BLaER1 (cell line): ENCODE measurements around the gene SIGLEC5.
"Not testable (repeated sequence)": the region's sequence is repeated elsewhere in the genome, so short reads cannot be mapped to it uniquely, and the experiment has no call there.

Source experiments
- H3K27ac ChIP-seq: shearing (Covaris generic); formaldehyde crosslinking; 2 replicates; pipeline ENCODE4 v1.8.1; 2022
- H3K27me3 ChIP-seq: shearing (Covaris generic); formaldehyde crosslinking; 2 replicates; pipeline ENCODE4 v1.8.1; 2022
- H3K36me3 ChIP-seq: shearing (Covaris generic); formaldehyde crosslinking; 2 replicates; pipeline ENCODE4 v1.8.1; 2022
- H3K4me1 ChIP-seq: shearing (Covaris generic); formaldehyde crosslinking; 2 replicates; pipeline ENCODE4 v1.8.1; 2022
- H3K4me2 ChIP-seq: shearing (Covaris generic); formaldehyde crosslinking; 2 replicates; pipeline ENCODE4 v1.8.1; 2022
- H3K4me3 ChIP-seq: shearing (Covaris generic); formaldehyde crosslinking; 2 replicates; pipeline ENCODE4 v1.8.1; 2022
- H3K9ac ChIP-seq: shearing (Covaris generic); formaldehyde crosslinking; 2 replicates; pipeline ENCODE4 v1.8.1; 2022
- H3K9me3 ChIP-seq: shearing (Covaris generic); formaldehyde crosslinking; 2 replicates; pipeline ENCODE4 v1.8.1; 2022
- H4K20me1 ChIP-seq: shearing (Covaris generic); formaldehyde crosslinking; 2 replicates; pipeline ENCODE4 v1.8.1; 2022
- Cebpa-rat ChIP-seq: shearing (Covaris generic); IDR thresholded peaks from 2 replicates; pipeline ENCODE4 v1.8.1; 2022

SIGLEC5 gene

DNA sequence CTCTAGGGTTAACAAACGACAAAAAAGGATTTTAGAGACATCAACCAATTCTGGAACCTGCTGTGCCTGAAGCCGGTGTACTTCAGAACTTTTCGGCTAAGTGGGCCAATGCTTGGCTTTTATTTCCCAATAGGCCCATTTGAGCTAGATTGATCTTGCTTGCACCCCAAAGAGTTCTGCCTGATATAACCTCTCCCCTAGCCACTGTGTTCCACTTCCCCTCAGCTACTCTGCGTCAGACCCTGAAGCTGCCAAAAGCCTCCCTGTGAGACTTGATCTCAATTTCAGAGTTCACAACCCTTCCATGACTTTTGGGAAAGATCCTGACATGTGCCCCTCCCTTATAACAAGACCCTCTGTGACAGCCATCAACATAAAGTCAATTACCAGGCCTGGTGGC, 22.1 kb upstream of the SIGLEC5 start:
- no peaks in the 10 kb centered on the region for H3K27me3 ChIP-seq
- H3K4me3 ChIP-seq, result no peak overlapping the region
- H3K4me1 ChIP-seq, result peaks cover 7% of the 10 kb centered on the region

DNA sequence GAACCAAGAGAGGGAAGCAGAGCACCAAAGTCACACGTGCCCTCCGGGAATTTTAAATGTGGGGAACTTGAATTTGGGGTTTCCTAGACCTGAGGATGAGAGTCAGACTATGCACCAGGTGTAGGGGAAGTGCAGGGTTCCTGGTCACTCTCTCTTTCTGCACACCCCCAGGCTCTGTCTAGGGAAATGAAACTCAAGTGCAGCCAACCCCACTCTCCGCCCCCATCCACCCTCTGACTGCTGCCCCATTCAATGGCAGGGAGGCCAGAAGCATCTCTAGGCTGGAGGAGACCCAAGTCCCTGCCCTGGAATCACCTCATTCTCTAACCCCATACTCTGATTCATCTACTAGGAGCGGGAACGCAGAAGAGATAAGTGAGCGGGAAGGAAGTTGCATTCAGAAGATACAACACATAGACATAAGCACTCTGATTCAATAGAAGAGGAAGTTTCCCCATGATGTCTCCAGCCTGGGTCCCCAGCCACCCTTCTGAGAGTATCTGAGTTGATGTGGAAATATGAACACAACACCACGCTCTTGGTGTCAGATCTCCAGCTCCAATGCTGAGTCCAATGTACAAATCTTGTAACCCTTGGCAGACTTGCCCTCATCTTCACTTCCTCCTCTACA, 21.1 kb upstream of the SIGLEC5 start:
- no peak for TF ChIP-seq Cebpa-rat
- H4K20me1 ChIP-seq, result no peaks in the 10 kb centered on the region
- H3K27me3 ChIP-seq, result no peaks in the 10 kb centered on the region
- H3K36me3 ChIP-seq, result no peaks in the 10 kb centered on the region
- H3K9ac ChIP-seq, result no peak overlapping the region
- H3K4me1 ChIP-seq, result no peaks in the 10 kb centered on the region
- no peak overlapping the region for H3K4me2 ChIP-seq
- H3K27ac ChIP-seq, result no peak overlapping the region
- H3K9me3 ChIP-seq, result no peaks in the 10 kb centered on the region
- H3K4me3 ChIP-seq, result no peak overlapping the region

More for the DNA sequence above, 22.1 kb upstream of the SIGLEC5 start:
- H3K27ac ChIP-seq, result no peak overlapping the region
- H3K36me3 ChIP-seq, result no peaks in the 10 kb centered on the region
- no peak for TF ChIP-seq Cebpa-rat
- no peaks in the 10 kb centered on the region for H4K20me1 ChIP-seq
- no peak overlapping the region for H3K4me2 ChIP-seq
- no peaks in the 10 kb centered on the region for H3K9me3 ChIP-seq
- H3K9ac ChIP-seq, result no peak overlapping the region

DNA sequence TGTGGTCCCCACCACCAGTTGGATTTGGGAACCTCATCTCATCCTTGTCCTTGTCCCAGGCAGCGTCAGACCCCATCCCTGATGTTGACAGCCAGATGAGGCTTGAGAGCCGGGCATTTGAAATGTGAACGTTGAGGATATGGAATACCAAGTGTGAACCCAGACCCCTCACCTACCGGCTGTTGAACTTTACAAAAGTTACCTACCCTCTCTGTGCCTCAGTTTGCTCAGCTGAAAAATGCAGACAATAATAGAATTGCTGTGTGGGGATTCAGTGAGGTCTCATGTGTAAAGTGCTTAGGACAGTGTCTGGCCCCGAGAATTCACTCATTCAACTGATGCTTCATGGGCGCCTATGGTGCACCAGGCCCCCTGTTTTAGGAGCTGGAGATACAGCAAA, 17.1 kb upstream of the SIGLEC5 start:
- H3K36me3 ChIP-seq, result no peaks in the 10 kb centered on the region
- TF ChIP-seq Cebpa-rat, result no peak
- H3K9me3 ChIP-seq, result no peaks in the 10 kb centered on the region
- H3K9ac ChIP-seq, result no peak overlapping the region
- H3K4me3 ChIP-seq, result no peak overlapping the region
- H3K4me1 ChIP-seq, result no peaks in the 10 kb centered on the region
- no peak overlapping the region for H3K4me2 ChIP-seq
- no peaks in the 10 kb centered on the region for H4K20me1 ChIP-seq
- no peaks in the 10 kb centered on the region for H3K27me3 ChIP-seq
- H3K27ac ChIP-seq, result no peak overlapping the region

DNA sequence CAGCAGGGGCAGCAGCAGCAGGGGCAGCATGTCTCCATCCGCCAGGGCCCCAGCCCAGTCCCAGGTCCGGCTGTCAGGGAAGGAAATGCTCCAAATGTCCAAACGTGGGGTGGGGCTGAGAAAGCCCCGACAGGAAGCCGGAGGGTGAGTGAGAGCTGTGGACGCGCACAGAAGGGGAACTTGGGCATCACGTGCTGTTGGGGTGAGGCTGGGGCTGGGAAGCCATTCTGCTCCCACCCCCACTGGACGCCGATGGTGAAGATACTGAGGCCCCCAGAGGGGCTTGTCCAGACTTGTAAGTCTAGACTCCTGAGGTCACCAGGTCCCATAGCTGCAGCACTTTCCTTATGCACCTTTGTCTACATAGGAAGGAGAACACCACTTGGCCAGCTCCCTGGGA, 16.5 kb upstream of the SIGLEC5 start, which contains the start of gene SIGLEC14:
SIGLEC14 (minus strand) TSS at position 96 of the 400 bp plus-strand sequence; CDS start at position 30, 66 bp downstream.
- not testable (repeated sequence) for H3K4me1 ChIP-seq, H3K4me2 ChIP-seq, H3K36me3 ChIP-seq, H3K9me3 ChIP-seq, H3K4me3 ChIP-seq, H3K27ac ChIP-seq, H4K20me1 ChIP-seq, H3K27me3 ChIP-seq, H3K9ac ChIP-seq

DNA sequence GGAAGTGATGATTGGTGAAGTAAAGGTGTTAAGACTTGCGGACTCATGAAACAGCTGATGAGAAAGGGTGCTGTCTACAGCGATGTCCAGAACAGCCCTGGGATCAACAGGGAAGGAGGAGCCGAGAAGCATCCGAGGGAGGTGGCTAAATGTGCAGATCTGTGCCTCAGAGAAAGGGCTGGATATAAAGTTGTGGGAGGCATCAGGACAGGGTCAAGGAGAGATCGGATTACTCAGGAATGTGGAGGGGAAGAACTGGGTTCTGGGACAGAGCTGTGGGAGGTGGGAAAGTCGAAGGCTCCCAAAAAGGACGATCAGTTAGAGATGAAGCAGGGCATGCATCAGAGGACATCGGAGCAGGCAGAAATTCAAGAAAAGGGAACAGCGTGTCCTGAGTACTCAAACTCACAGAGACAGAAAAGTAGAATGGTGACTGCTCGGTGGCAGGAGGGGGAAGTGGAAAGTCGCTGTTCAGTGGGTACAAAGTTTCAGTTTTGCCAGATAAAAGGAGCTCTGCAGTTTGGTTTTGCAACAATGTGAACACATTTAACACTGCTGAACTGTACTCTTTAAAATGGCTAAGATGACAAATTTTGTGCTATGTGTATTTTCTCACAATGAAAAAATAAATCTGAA, 14.6 kb upstream of the SIGLEC5 start:
- TF ChIP-seq Cebpa-rat, result no peak
- no peak overlapping the region for H3K4me3 ChIP-seq
- no peaks in the 10 kb centered on the region for H3K4me1 ChIP-seq
- H3K27ac ChIP-seq, result no peak overlapping the region
- no peaks in the 10 kb centered on the region for H3K27me3 ChIP-seq
- H3K9me3 ChIP-seq, result no peaks in the 10 kb centered on the region
- H3K9ac ChIP-seq, result no peak overlapping the region
- H3K4me2 ChIP-seq, result no peak overlapping the region
- no peaks in the 10 kb centered on the region for H3K36me3 ChIP-seq
- H4K20me1 ChIP-seq, result no peaks in the 10 kb centered on the region

DNA sequence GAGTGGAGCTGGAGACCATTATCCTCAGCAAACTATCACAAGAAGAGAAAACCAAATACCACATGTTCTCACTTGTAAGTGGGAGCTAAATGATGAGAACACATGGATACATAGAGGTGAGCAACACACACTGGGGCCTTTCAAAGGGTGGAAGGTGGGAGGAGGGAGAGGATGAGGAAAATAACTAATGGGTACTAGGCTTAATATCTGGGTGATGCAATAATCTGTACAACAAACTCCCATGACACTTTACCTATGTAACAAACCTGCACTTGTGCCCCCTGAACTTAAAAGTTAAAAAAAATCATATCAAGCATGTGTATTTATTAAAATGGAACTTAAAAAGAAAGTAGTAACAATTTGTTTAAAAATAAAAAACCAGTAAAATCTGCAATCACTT, 11.4 kb upstream of the SIGLEC5 start:
- Histone ChIP-seq H4K20me1 (no peaks in the 10 kb centered on the region), H3K27me3 (no peaks in the 10 kb centered on the region), H3K27ac (no peak overlapping the region), H3K4me1 (no peaks in the 10 kb centered on the region), H3K4me3 (no peak overlapping the region), H3K4me2 (no peak overlapping the region), H3K36me3 (no peaks in the 10 kb centered on the region), H3K9me3 (no peaks in the 10 kb centered on the region), H3K9ac (no peak overlapping the region)
- no peak for TF ChIP-seq Cebpa-rat

DNA sequence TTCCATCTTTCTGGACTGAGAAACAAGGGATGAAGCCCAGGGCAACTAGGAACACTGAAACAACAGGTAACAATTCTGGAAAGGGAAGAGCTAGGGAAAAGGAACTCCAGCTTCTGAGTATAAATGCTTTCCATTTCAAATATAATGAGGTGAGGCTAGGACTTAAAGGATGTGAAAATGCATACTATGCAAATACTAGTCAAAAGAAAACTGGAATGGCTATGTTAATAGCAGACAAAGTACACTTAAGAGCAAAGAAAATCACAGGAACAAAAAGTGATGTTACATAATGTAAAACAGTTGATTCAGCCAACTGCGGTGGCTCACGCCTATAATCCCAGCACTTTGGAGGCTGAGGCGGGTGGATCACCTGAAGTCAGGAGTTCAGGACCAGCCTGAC, 10.2 kb upstream of the SIGLEC5 start:
- H3K4me1 ChIP-seq, result no peaks in the 10 kb centered on the region
- no peaks in the 10 kb centered on the region for H3K9me3 ChIP-seq
- no peaks in the 10 kb centered on the region for H3K36me3 ChIP-seq
- no peak overlapping the region for H3K4me3 ChIP-seq
- no peak overlapping the region for H3K27ac ChIP-seq
- TF ChIP-seq Cebpa-rat, result no peak
- no peak overlapping the region for H3K9ac ChIP-seq
- no peaks in the 10 kb centered on the region for H4K20me1 ChIP-seq
- no peaks in the 10 kb centered on the region for H3K27me3 ChIP-seq
- no peak overlapping the region for H3K4me2 ChIP-seq

DNA sequence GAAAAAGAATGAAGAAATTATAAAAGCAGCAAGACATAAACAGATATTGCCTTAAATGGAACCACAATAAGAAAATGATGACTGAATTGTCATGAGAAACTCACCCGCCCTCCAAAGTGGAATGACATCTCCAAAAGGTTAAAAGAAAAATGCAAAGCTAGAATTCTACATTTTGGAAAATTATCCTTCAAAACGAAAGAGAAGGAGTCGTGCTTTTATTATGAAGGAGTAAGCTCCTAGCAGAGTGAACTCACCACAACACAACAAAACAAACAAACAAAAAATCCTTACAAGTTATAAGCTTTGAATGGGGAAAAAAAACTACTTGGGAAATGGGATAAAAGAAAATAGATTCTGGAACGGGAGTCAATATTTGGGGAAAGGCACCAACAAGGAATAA, 9.7 kb upstream of the SIGLEC5 start:
- H3K9ac ChIP-seq, result no peak overlapping the region
- H3K9me3 ChIP-seq, result no peaks in the 10 kb centered on the region
- no peak for TF ChIP-seq Cebpa-rat
- H3K4me1 ChIP-seq, result no peaks in the 10 kb centered on the region
- no peaks in the 10 kb centered on the region for H4K20me1 ChIP-seq
- no peak overlapping the region for H3K4me2 ChIP-seq
- H3K36me3 ChIP-seq, result no peaks in the 10 kb centered on the region
- H3K4me3 ChIP-seq, result no peak overlapping the region
- H3K27me3 ChIP-seq, result no peaks in the 10 kb centered on the region
- no peak overlapping the region for H3K27ac ChIP-seq

DNA sequence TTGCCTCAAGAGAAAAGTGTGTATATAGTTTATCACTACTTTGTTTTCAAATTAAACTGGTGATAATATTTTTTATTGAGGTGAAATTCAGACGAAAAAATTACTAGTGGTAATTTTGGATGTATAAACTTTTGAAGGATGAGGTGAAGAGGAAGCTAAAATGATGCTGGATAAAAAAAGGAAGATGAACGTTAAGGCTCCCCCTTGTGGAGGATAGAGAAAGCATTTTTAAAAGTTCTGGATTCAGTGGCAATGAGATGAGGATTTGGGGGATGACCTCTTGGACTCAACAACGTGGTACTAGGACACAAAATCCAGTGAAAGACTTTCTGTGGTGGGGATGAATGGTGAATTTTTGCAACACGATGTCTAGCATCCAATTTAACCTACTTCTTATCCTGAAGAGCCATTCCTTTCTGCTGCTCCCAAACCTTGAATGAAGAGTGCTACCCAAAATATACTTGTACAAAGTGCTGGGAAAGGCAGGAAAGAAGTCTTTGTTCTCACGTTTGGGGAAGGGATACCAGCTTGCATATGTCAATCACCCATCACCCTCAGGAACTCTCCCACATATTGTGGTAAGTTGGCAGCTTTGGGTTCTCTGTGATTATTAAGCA, 7.3 kb upstream of the SIGLEC5 start:
- Histone ChIP-seq H3K4me1 (no peaks in the 10 kb centered on the region), H3K4me3 (no peak overlapping the region), H3K27ac (no peak overlapping the region), H3K4me2 (no peak overlapping the region), H4K20me1 (no peaks in the 10 kb centered on the region), H3K36me3 (no peaks in the 10 kb centered on the region), H3K9ac (no peak overlapping the region), H3K9me3 (no peaks in the 10 kb centered on the region), H3K27me3 (no peaks in the 10 kb centered on the region)
- TF ChIP-seq Cebpa-rat, result no peak

DNA sequence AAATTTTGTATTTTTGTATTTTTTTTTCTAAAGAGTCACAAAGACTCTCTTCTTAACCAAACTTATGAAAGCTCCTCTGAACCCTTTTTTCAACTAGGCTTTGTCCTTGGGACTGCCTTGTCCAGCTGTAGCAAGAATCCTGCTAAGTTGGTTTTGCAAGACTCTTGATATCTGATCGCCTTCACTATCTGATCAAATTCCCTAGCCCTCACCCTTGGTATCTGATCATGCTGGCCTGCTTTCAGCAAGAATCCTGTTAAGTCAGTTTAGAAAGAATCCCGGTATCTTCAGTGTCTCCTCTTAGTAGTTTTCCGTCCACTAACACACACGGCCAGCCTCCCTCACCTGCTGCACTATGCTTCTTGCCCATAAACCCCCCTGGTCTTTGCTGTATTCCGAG, 1.9 kb upstream of the SIGLEC5 start:
- no peak overlapping the region for H3K4me2 ChIP-seq
- no peak overlapping the region for H3K27ac ChIP-seq
- H3K4me1 ChIP-seq, result no peaks in the 10 kb centered on the region
- H3K27me3 ChIP-seq, result no peaks in the 10 kb centered on the region
- H3K4me3 ChIP-seq, result no peak overlapping the region
- H3K9ac ChIP-seq, result no peak overlapping the region
- no peak for TF ChIP-seq Cebpa-rat
- H3K36me3 ChIP-seq, result no peaks in the 10 kb centered on the region
- H4K20me1 ChIP-seq, result no peaks in the 10 kb centered on the region
- no peaks in the 10 kb centered on the region for H3K9me3 ChIP-seq
